ENCODE measurements around the gene CDH4. TPM values are rescaled to one million over a fixed set of nuclear protein-coding genes. Genes with fewer than 3 reads are reported as not detected.

Gene CDH4
- total and polyA plus RNA-seq, 3 experiments from 2014 or later = 0.22 TPM; not detected in 2

DNA sequence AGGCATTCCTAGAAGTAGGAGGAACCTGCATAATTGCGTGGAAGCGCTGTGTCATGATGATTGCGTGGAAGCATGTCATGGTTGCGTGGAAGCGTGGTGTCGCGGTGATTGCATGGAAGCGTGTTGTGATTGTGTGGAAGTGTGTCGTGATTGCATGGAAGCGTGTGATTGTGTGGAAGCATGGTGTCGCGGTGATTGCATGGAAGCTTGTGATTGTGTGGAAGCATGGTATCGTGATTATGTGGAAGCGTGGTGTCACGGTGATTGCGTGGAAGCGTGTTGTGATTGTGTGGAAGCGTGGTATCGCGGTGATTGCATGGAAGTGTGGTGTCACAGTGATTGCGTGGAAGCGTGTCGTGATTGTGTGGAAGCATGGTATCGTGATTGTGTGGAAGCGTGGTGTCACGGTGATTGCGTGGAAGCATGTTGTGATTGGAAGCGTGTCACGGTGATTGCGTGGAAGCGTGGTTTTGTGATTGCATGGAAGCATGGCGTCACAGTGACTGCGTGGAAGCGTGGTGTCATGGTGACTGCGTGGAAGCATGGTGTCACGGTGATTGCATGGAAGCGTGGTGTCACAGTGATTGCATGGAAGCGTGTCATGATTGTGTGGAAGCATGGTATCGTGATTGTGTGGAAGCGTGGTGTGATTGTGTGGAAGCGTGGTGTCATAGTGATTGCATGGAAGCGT, 667.8 kb downstream of the CDH4 start:
- no peak overlapping the region for H3K27ac Mint-ChIP-seq
- POLR2A ChIA-PET = no interaction called here
- Histone ChIP-seq H3K36me3 (ENCODE audit: insufficient read depth, low read length) (no peaks in the 10 kb centered on the region), H3K9me3 (ENCODE audit: low read length) (no peaks in the 10 kb centered on the region), H3K4me1 (ENCODE audit: insufficient read depth, low read length) (no peaks in the 10 kb centered on the region), H3K4me3 (ENCODE audit: low read length) (no peak overlapping the region), H3K27me3 (ENCODE audit: insufficient read depth, low read length, poor library complexity, severe bottlenecking) (no peaks in the 10 kb centered on the region), H3K27ac (ENCODE audit: low read depth, low read length) (no peak overlapping the region)
- DNase-seq = no peak
- H3K27me3 Mint-ChIP-seq = peaks cover 0 to 14% of the 10 kb centered on the region in 2 donors
- CTCF ChIA-PET = no interaction called here
- no peaks in the 10 kb centered on the region for H3K4me1 Mint-ChIP-seq
- H3K9me3 Mint-ChIP-seq = peaks cover 0 to 2% (median 0%) of the 10 kb centered on the region in 5 donors
- H3K4me3 Mint-ChIP-seq = no peak overlapping the region
- H3K36me3 Mint-ChIP-seq = no peaks in the 10 kb centered on the region

DNA sequence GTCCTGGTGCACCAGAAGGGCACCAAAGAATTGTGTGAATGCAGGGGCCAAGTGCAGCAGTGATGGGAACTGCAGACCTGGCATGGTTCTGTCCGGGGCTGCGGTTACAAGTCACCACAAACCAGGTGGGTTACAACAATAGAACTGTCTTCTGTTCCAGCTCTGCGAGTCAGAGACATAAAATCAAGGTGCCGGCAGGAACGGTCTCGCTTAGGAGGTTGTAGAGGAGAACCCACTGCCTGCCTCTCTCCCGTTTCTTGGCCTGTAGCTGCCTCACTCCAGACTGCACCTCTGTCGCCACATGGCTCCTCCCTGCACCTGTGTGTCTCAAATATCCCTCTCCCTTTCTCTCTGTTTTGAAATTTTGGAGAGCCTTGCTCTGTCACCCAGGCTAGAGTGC, 670.4 kb downstream of the CDH4 start:
- no peak overlapping the region for H3K27ac Mint-ChIP-seq
- no peaks in the 10 kb centered on the region for H3K9me3 ChIP-seq (ENCODE audit: low read length)
- no peaks in the 10 kb centered on the region for H3K4me1 Mint-ChIP-seq
- CTCF ChIA-PET = no interaction called here
- no peak overlapping the region for H3K27ac ChIP-seq (ENCODE audit: low read depth, low read length)
- no peaks in the 10 kb centered on the region for H3K27me3 ChIP-seq (ENCODE audit: insufficient read depth, low read length, poor library complexity, severe bottlenecking)
- peak in 1 of 5 donors; percentile 26 for DNase-seq
- H3K4me3 ChIP-seq (ENCODE audit: low read length) = no peak overlapping the region
- no peaks in the 10 kb centered on the region for H3K4me1 ChIP-seq (ENCODE audit: insufficient read depth, low read length)
- H3K27me3 Mint-ChIP-seq = no peaks in the 10 kb centered on the region
- H3K9me3 Mint-ChIP-seq = peaks cover 0 to 2% (median 0%) of the 10 kb centered on the region in 5 donors
- no peaks in the 10 kb centered on the region for H3K36me3 Mint-ChIP-seq
- no peak overlapping the region for H3K4me3 Mint-ChIP-seq
- POLR2A ChIA-PET = no interaction called here
- H3K36me3 ChIP-seq (ENCODE audit: insufficient read depth, low read length) = no peaks in the 10 kb centered on the region

DNA sequence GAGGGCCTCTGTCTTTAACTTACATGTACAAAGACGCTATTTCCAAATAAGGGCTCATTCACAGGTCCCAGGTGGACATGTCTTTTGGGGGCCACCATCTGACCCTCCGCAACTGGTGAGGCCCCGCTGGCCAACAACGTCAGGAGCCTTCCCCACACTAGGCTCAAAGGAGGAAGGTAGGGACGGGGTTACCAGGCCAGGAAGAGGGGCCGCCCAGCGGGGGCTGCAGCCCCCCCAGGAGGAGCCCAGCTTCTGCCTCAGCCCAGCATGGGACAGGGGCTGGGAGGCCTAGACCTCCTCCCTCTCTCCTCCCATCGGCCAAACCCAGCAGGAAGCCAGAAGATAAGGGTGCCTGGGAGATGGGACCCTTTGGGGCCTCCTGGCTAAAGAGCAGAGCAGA, 670.9 kb downstream of the CDH4 start:
- POLR2A ChIA-PET = no interaction called here

DNA sequence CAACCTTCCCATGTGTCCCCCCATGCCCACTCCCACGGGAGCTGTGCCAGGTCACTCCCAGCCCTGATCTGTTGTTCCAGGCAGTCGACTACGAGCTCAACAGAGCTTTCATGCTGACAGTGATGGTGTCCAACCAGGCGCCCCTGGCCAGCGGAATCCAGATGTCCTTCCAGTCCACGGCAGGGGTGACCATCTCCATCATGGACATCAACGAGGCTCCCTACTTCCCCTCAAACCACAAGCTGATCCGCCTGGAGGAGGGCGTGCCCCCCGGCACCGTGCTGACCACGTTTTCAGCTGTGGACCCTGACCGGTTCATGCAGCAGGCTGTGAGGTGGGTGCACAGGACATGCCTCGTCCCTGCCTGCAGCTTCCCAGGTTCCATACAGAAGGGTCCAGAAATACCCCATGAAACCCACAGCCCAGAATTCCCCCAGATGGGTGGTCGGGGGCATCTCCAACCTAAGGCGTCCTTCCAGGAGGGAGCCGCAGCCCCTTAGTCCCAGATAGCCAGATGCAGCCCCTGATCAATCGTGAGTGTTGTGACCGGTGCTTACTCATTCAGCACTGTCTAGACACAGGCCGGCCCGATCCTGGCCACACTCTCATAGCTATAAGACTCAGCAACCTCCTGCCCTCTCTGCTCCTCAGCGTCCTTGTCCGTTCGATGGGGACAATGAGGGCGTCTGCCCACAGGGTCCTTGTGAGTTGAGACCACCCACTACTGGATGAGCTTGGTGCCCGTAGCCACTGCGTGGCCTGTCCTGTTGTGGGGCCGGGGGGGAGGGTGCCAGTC, 671.5 kb downstream of the CDH4 start:
- Mint-ChIP-seq H3K4me1 (no peaks in the 10 kb centered on the region), H3K27me3 (no peaks in the 10 kb centered on the region), H3K27ac (no peak overlapping the region), H3K36me3 (no peaks in the 10 kb centered on the region), H3K9me3 (peaks cover 0 to 2% (median 0%) of the 10 kb centered on the region in 5 donors), H3K4me3 (no peak overlapping the region)
- Histone ChIP-seq H3K4me1 (ENCODE audit: insufficient read depth, low read length) (no peaks in the 10 kb centered on the region), H3K4me3 (ENCODE audit: low read length) (no peak overlapping the region), H3K27me3 (ENCODE audit: insufficient read depth, low read length, poor library complexity, severe bottlenecking) (no peaks in the 10 kb centered on the region), H3K27ac (ENCODE audit: low read depth, low read length) (no peak overlapping the region), H3K9me3 (ENCODE audit: low read length) (no peaks in the 10 kb centered on the region), H3K36me3 (ENCODE audit: insufficient read depth, low read length) (no peaks in the 10 kb centered on the region)
- DNase-seq = peak in 1 of 5 donors; percentile 36
- ChIA-PET CTCF (no interaction called here), POLR2A (no interaction called here)

More for the DNA sequence above, 670.9 kb downstream of the CDH4 start:
- Mint-ChIP-seq H3K36me3 (no peaks in the 10 kb centered on the region), H3K27ac (no peak overlapping the region), H3K9me3 (peaks cover 0 to 2% (median 0%) of the 10 kb centered on the region in 5 donors), H3K4me1 (no peaks in the 10 kb centered on the region), H3K4me3 (no peak overlapping the region), H3K27me3 (no peaks in the 10 kb centered on the region)
- Histone ChIP-seq H3K27ac (ENCODE audit: low read depth, low read length) (no peak overlapping the region), H3K4me3 (ENCODE audit: low read length) (no peak overlapping the region), H3K27me3 (ENCODE audit: insufficient read depth, low read length, poor library complexity, severe bottlenecking) (no peaks in the 10 kb centered on the region), H3K4me1 (ENCODE audit: insufficient read depth, low read length) (no peaks in the 10 kb centered on the region), H3K9me3 (ENCODE audit: low read length) (no peaks in the 10 kb centered on the region), H3K36me3 (ENCODE audit: insufficient read depth, low read length) (no peaks in the 10 kb centered on the region)
- DNase-seq = no peak
- CTCF ChIA-PET = no interaction called here

DNA sequence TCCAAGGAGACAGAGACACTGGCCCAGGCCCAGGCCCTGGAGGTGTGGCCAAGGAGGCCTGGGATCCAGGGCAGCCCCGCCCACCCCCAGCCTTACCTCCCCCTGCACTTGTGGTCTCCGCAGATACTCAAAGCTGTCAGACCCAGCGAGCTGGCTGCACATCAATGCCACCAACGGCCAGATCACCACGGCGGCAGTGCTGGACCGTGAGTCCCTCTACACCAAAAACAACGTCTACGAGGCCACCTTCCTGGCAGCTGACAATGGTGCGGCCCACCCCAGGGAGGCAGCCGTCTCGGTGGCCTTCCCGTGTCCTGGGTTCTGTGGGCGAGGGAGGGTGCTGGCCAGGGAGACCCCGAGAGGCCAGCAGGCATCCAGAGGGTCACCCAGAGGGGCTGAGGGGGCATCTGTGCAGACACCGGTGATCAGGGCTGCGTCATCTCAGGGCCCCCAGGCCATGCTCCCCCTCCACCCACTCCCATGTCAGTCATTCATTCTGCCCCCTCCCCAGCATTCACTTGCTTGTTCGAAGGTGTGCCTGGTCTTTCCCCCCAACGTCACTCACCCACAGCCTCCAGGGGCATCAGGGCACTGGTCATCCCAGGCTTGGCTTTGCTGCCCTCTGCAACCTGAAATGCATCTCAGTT, 672.3 kb downstream of the CDH4 start:
- no peaks in the 10 kb centered on the region for H3K27me3 Mint-ChIP-seq
- H3K27ac ChIP-seq (ENCODE audit: low read depth, low read length) = no peak overlapping the region
- peak in 1 of 5 donors; percentile 34 for DNase-seq
- no peak overlapping the region for H3K27ac Mint-ChIP-seq
- H3K36me3 ChIP-seq (ENCODE audit: insufficient read depth, low read length) = no peaks in the 10 kb centered on the region
- no peak overlapping the region for H3K4me3 ChIP-seq (ENCODE audit: low read length)
- ChIA-PET CTCF (no interaction called here), POLR2A (no interaction called here)
- H3K4me1 ChIP-seq (ENCODE audit: insufficient read depth, low read length) = no peaks in the 10 kb centered on the region
- H3K4me1 Mint-ChIP-seq = no peaks in the 10 kb centered on the region
- no peaks in the 10 kb centered on the region for H3K36me3 Mint-ChIP-seq
- H3K9me3 ChIP-seq (ENCODE audit: low read length) = no peaks in the 10 kb centered on the region
- no peaks in the 10 kb centered on the region for H3K27me3 ChIP-seq (ENCODE audit: insufficient read depth, low read length, poor library complexity, severe bottlenecking)
- H3K4me3 Mint-ChIP-seq = no peak overlapping the region
- peaks cover 0 to 2% (median 0%) of the 10 kb centered on the region in 5 donors for H3K9me3 Mint-ChIP-seq

DNA sequence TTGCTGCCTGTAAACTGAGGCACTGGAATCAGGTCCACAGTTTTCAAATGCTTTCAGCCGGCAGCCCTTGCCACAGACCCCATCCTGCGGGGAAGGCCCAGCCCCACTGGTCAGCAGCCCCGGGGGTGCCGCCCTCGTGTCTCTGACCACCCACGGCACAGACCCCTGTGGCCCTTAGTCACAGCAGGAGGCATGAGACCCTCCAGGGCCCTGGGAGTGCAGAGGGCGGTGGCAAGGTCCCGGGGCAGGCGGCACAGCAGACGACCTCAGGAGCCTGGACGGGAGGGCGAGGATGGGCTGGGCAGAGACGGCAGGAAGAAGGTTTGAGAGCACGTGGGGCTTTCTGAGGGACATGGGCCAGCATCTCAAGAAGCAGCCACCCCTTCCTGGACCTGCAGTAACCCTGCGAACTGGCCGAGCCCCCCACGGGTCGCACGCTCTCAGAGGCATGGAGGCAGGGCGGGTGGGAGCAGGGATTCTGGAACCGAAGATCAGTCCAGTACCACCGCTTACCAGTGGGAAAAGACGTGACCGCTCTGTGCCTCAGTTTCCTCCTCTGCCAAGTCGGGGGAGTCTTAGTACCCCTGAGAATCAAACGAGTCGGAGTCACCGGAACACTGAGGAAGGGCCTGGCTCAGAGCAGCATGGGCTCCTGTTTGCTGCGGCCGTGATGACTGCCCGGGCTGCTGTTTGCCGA, 672.9 kb downstream of the CDH4 start:
- Mint-ChIP-seq H3K27me3 (no peaks in the 10 kb centered on the region), H3K36me3 (no peaks in the 10 kb centered on the region), H3K4me3 (no peak overlapping the region), H3K4me1 (no peaks in the 10 kb centered on the region), H3K27ac (no peak overlapping the region), H3K9me3 (peaks cover 0 to 2% (median 0%) of the 10 kb centered on the region in 5 donors)
- no peaks in the 10 kb centered on the region for H3K4me1 ChIP-seq (ENCODE audit: insufficient read depth, low read length)
- CTCF ChIA-PET = no interaction called here
- DNase-seq = peak in 1 of 5 donors; percentile 16
- H3K27ac ChIP-seq (ENCODE audit: low read depth, low read length) = no peak overlapping the region
- H3K27me3 ChIP-seq (ENCODE audit: insufficient read depth, low read length, poor library complexity, severe bottlenecking) = no peaks in the 10 kb centered on the region
- no peaks in the 10 kb centered on the region for H3K9me3 ChIP-seq (ENCODE audit: low read length)
- POLR2A ChIA-PET = no interaction called here
- no peaks in the 10 kb centered on the region for H3K36me3 ChIP-seq (ENCODE audit: insufficient read depth, low read length)
- H3K4me3 ChIP-seq (ENCODE audit: low read length) = no peak overlapping the region

- CTCF ChIA-PET = no interaction called here
- H3K9me3 Mint-ChIP-seq = peaks cover 0 to 2% (median 0%) of the 10 kb centered on the region in 5 donors
- no peak overlapping the region for H3K4me3 Mint-ChIP-seq
- no peaks in the 10 kb centered on the region for H3K4me1 Mint-ChIP-seq
- POLR2A ChIA-PET = no interaction called here
- no peaks in the 10 kb centered on the region for H3K4me1 ChIP-seq (ENCODE audit: insufficient read depth, low read length)
- no peaks in the 10 kb centered on the region for H3K27me3 Mint-ChIP-seq
- no peak overlapping the region for H3K4me3 ChIP-seq (ENCODE audit: low read length)
- H3K27me3 ChIP-seq (ENCODE audit: insufficient read depth, low read length, poor library complexity, severe bottlenecking) = no peaks in the 10 kb centered on the region
- no peak overlapping the region for H3K27ac ChIP-seq (ENCODE audit: low read depth, low read length)
- no peaks in the 10 kb centered on the region for H3K36me3 ChIP-seq (ENCODE audit: insufficient read depth, low read length)
- no peak overlapping the region for H3K27ac Mint-ChIP-seq
- H3K9me3 ChIP-seq (ENCODE audit: low read length) = no peaks in the 10 kb centered on the region
- DNase-seq = peak in 1 of 5 donors; percentile 39
- H3K36me3 Mint-ChIP-seq = no peaks in the 10 kb centered on the region
Observed at GRCh38 chr20:61925555-61926252, 673.6 kb downstream of the CDH4 start.
